NCI-H345 treated with DMSO at 0.1 percent for 48 hours (cell line): ENCODE measurements around the gene RDH13.
A peak's percentile ranks its signal among the peaks of the same experiment; 100 is the strongest.

Source experiments
- DNase-seq: peaks from one replicate; lab custom pipeline; 2025; ENCODE audit not compliant: unreplicated experiment; lab: John Stamatoyannopoulos, UW

RDH13 gene

DNA sequence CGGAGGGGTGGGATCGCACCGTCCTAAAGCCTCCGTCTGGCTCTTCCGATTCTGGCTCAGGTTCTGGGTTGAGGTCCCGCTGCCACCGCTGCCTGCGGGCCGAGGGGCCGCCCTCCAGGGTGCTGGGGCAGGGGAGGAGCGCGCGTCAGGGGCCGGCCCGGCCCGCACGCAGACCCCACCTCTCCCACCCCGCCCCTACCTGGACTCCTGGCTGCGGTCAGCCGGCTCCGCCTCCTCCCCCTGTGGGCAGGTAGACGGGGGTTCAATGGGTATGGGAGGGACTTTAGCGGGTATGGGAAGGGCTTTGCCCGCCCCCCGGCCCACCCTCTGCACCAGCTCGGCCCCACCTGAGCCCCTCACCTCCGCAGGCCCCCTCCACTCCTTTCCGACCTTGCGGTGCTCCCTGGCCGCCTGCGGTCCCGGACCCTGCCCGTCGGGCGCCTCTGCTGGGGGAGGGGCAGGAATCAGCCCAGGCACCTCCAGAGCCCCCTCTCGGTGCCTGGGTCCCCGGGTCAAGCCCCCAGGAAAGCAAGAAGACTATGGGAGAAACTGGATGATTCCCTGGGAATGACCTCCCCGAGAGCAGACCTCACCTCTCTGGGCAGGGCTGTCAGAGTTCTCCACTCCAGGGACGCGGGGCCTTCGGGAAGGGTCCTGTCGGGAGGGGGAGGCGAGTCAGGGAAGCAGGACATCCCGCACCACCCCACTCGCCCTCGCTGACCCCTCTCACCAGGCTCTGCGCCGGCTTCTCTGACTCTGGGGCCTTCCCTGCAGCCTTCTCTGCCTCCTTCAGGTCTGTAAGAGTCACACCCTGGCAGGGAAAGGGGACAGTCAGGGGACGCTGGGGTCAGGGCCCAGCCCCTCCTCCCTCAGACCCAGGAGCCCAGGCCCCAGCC is 29.7 kb upstream of the RDH13 start:
- DNase-seq, result no peak

DNA sequence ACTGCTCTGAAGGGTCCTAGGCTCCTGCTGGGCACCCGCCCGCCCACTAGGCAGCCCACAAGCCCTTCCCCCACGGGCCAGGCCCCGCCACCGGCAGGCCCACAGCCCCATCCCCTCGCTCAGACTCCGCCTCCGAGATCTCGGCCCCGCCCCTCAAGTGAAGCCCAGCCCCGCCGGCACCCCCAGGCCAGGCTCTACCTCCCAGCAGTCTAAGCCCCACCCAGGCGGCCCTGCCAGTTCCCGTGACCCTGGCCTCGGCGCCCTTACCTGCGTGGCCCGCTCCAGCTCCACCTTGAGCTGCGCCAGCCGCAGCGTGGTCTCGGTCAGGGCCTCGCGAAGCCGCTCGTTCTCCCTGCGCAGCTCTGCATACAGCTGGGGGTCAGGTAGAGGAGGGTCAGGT is 29.0 kb upstream of the RDH13 start:
- no peak for DNase-seq

DNA sequence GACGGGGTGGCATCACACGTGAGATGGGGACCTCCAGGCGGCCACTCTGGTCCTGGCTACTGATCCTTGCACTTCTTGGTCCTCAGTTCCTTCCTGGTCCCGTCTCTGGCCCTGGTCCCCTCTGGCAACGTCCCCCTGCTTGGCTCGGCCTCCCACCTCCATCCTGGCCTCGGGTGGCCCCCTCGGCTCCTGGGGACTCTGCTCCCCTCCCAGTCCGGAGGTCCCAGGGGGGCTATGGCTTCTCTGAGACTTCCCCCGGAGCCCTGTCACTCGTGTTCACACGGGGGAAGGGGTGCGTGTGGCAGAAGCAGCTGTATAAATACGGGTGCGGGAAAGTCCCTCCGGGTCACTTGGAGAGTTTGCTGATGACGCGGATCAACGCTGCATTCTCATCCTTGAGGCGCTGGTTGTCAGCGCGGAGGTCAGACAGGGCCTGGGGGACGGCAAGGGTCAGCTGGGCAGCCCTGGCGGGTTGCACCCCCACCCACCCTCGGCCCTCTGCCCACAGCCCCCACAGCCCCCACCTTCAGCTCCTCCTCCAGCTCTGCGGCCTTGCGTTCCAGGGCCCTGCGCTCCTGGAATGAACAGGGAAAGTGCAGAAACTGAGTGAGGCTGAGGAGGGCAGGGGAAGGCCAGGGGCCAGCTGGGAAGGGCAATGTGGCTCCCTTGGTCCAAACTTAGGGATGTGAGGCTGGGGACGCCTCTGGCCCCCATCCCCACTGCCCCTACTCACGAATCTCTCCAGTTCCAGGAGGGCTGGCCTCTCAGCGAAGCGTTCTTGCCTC is 28.4 kb upstream of the RDH13 start:
- DNase-seq, result no peak

GRCh38 chr19:55090564-55090963 is 27.6 kb upstream of the RDH13 start:
- no peak for DNase-seq

GRCh38 chr19:55089342-55089944 is 26.5 kb upstream of the RDH13 start:
- no peak for DNase-seq

- peak; percentile 5 for DNase-seq
These were observed 25.8 kb upstream of the RDH13 start for GRCh38 chr19:55088543-55089341.

GRCh38 chr19:55088021-55088451 is 25.1 kb upstream of the RDH13 start:
- DNase-seq, result no peak

GRCh38 chr19:55087542-55087901 is 24.6 kb upstream of the RDH13 start:
- no peak for DNase-seq

DNA sequence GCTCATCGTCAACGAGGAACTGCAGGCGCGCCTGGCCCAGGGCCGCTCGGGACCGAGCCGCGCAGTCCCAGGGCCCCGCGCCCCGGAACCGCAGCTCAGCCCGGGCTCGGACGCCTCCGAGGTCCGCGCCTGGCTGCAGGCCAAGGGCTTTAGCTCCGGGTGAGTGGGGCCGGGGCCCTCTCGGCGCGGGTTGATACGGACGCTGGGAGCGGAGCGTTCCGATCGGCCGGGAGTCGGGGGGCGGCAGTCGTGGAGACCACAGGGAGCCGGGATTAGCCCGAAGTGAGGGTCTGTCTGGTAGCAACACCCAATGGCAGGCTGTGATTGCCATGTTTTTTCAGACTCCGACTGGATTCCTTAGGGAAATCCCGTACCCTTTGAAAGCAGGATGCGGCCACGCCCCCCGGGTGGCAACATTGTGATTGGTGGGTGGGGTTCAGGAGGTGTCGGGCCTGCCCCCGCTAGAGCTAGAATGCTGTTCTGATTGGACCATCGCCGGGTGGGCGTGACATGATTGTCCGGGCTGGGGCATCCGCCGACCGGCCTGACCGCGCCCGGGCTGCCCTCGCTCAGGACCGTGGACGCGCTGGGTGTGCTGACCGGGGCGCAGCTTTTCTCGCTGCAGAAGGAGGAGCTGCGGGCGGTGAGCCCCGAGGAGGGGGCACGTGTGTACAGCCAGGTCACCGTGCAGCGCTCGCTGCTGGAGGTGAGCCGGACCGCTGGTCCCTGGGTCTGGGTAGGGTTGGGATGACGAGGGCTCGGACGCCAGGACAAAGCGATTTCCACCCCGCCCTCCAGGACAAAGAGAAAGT is 24.0 kb upstream of the RDH13 start:
- peak; percentile 29 for DNase-seq

GRCh38 chr19:55085923-55086715 is 23.2 kb upstream of the RDH13 start:
- DNase-seq, result no peak

DNA sequence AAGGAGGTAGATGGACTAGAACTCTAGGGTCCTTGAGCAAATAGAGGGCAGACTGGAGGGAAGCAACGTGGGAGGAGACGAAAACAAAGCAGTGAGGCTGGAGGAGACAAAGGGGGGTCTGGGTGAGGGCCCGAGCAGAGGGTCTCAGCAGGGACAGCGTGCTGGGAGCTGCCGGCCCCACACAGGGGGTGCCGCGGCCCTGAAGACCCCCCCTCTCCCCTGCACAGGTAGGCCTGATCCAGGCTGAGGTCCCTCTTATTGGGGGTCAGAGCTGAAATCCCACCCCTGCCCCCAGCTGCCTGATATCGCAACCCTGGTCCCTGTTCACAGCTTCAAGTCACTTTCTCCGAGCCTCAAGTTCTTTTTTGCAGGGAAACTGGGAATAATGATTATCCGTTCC is 21.5 kb upstream of the RDH13 start:
- DNase-seq, result no peak

DNA sequence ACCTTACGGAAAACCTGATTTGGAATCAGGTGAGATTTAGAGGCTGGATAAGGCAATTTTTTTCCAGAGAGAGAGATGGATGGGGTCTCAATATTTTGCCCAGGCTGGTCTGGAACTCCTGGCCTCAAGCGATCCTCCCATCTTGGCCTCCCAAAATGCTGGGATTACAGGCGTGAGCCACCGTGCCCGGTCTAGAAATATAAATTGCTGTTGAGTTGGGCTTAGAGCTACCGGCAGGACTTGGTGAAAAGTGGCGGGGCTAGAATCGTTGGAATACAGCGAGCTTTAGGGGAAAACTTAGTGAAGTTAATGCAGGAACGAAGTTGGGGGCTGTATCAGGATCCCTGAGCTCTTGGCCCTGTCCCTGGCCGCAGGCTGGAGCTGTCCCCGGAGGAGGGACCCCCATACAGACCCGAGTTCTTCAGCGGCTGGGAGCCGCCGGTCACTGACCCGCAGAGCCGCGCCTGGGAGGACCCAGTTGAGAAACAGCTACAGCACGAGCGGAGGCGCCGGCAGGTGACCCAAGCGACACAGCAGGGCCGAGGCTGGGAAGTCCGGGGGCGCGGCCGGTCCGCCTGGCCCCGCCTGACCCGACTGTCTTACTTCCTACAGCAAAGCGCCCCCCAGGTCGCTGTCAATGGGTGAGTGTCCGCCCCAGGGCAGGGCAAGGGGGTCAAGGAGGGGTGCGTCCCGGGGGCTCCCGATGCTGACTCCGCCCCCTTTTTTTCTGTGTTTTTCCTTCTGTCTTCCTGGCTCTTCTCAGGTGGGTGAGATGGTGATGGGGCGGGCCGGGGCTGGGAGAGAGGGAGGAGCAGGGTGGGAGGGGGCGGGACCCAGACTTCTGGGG is 20.3 kb upstream of the RDH13 start:
- DNase-seq, result no peak

GRCh38 chr19:55082020-55082851 is 19.3 kb upstream of the RDH13 start:
- DNase-seq, result no peak

DNA sequence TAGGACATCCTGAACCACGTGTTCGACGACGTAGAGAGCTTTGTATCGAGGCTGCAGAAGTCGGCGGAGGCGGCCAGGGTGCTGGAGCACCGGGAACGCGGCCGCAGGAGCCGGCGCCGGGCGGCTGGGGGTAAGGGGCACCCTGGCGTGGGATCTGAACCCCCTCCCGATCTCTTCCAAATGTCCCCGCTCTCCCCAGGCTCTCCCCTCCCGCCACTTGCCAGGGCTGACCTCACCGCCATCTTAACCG is 18.7 kb upstream of the RDH13 start:
- no peak for DNase-seq

DNA sequence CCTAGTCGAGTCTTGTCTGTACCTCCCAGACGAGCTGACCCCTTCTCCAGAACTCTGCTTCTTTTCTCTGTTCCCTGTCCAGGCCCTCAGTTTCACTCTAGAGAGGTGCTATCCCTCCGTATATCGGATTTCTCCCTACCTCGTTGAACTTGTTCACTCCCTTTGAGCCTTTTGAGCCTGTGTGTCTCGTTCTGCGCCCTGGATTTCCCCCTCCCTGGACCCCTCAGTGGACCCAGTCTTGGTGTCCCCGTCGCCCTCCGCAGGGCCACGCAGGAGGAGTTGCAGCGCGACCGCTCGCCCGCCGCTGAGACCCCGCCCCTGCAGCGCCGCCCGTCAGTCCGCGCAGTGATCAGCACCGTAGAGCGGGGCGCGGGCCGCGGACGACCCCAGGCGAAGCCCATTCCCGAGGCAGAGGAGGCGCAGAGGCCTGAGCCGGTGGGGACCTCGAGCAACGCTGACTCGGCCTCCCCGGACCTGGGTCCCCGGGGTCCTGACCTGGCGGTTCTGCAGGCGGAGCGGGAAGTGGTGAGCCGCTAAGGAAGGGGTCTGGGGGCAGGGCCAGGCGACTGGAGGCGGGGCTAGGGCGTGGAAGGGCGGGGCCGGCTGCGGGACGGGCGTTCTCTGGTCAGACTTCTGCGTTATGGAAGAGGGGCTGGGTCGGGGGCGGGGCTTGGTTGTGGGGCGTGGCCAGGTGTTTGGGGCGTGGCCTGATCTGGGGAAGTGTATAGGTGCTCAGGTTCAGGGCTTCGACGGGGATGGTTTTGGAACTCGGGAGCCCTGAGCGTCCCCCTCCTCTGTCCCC is 18.2 kb upstream of the RDH13 start:
- DNase-seq, result peak; percentile 37

- DNase-seq, result peak; percentile 27
These were observed 17.4 kb upstream of the RDH13 start for GRCh38 chr19:55080121-55080967.
